Measurements from ENCODE around the gene MIS18A.

The MIS18A gene

DNA sequence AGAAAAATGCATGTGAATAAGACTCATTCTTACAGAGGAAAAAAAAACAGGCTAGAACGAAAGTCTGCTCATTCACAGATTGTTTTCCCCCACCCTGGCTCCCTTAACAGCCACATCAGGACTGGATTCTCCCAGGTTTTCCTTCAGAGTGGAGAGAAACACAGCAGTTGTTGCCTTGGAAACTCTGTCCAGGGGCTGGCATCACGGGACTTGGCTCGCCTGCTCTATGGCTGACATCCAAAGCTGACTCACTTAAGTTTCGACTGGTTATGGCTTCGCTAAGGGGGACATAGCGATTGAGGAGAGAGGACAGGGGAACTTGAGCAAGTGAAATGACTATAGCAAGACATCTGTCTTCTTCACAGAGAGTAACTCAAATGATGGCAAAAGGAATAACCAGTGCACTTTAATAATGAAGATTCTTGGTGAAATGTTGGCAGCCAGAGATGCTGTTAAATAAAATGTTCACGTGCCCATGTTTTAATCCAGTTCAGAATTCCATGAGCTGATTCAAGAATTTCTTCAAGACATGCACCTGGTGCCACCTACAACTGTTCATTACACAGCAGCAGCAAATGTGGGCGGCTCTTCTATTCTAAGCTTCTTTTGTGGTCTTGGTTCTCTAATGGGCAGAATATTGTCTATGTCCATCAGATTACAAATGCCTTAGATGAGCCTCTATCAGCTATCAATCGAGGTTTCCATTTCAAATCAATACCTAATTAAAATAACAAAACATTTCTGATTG, 21.8 kb downstream of the MIS18A start:
- peaks cover 27% of the 10 kb centered on the region for H3K4me1 ChIP-seq (ENCODE audit: control insufficient read depth, insufficient read depth, low read length)
- H3K9ac ChIP-seq (ENCODE audit: low read length in 2 of 2): peak overlapping the region in 1 of 2 donors; percentile 51
- H3K4me3 ChIP-seq (ENCODE audit: low read length in 2 of 2): peak overlapping the region in 1 of 2 donors; percentile 59
- H3K27ac ChIP-seq (ENCODE audit: low read length): peak overlapping the region; percentile 60
- H3K27me3 ChIP-seq (ENCODE audit: control insufficient read depth in 1 of 2, insufficient read depth in 2 of 2, low read length in 2 of 2): no peaks in the 10 kb centered on the region
- H3K36me3 ChIP-seq (ENCODE audit: control insufficient read depth in 2 of 2, insufficient read depth in 2 of 2, low read length in 2 of 2): no peaks in the 10 kb centered on the region
- H3K9me3 ChIP-seq (ENCODE audit: control insufficient read depth in 2 of 2, low read length in 2 of 2): no peaks in the 10 kb centered on the region

DNA sequence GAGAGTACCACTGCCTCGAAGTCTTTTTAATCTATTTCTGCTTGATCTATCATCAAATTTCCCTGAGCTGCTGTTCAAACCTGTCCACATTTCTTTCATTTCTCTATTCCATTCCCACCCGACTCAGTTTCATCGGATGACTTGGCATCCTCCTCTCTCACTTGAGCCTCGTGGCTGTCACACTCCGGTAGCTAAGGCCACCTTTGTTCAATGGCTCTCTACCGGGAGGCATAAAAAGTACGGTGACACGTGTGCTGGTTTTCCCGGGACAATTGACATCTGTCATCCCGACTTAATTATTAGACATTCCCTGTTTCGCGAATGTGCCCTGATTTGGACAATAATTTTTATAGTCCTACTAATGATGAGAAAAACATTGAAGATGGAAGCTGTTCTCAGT, 22.6 kb downstream of the MIS18A start:
- Histone ChIP-seq H3K27ac (ENCODE audit: low read length) (peak overlapping the region; percentile 60), H3K4me3 (ENCODE audit: low read length in 2 of 2) (no peak overlapping the region), H3K9ac (ENCODE audit: low read length in 2 of 2) (peak overlapping the region in 1 of 2 donors; percentile 51), H3K27me3 (ENCODE audit: control insufficient read depth in 1 of 2, insufficient read depth in 2 of 2, low read length in 2 of 2) (no peaks in the 10 kb centered on the region), H3K9me3 (ENCODE audit: control insufficient read depth in 2 of 2, low read length in 2 of 2) (no peaks in the 10 kb centered on the region), H3K36me3 (ENCODE audit: control insufficient read depth in 2 of 2, insufficient read depth in 2 of 2, low read length in 2 of 2) (no peaks in the 10 kb centered on the region), H3K4me1 (ENCODE audit: control insufficient read depth, insufficient read depth, low read length) (peaks cover 27% of the 10 kb centered on the region)

DNA sequence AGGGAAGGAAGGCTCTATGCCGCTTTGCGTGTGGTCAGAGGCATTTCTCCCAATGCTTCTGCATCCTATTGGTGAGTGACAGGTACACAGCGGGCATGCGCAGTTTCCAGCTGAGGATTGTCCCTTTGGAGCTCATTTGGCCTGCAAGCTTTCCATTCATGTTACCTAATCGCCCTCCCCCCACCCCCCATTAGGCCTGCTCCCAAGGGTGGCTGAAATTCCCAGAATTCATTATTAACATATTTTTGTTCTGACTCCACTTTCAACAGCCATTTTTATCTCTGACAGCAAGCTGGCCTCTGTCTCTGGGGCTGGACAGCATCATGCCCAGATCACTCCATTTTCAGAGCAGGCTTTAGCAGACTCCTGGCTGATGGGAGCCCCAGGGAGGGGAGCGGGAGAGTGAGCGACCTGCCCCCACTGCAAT, 25.6 kb downstream of the MIS18A start:
- peaks cover 24% of the 10 kb centered on the region for H3K4me1 ChIP-seq (ENCODE audit: control insufficient read depth, insufficient read depth, low read length)
- peak overlapping the region; percentile 22 to 43 for H3K4me3 ChIP-seq (ENCODE audit: low read length in 2 of 2)
- no peaks in the 10 kb centered on the region for H3K36me3 ChIP-seq (ENCODE audit: control insufficient read depth in 2 of 2, insufficient read depth in 2 of 2, low read length in 2 of 2)
- H3K27ac ChIP-seq (ENCODE audit: low read length): no peak overlapping the region
- no peak overlapping the region for H3K9ac ChIP-seq (ENCODE audit: low read length in 2 of 2)
- H3K9me3 ChIP-seq (ENCODE audit: control insufficient read depth in 2 of 2, low read length in 2 of 2): no peaks in the 10 kb centered on the region
- H3K27me3 ChIP-seq (ENCODE audit: control insufficient read depth in 1 of 2, insufficient read depth in 2 of 2, low read length in 2 of 2): no peaks in the 10 kb centered on the region

DNA sequence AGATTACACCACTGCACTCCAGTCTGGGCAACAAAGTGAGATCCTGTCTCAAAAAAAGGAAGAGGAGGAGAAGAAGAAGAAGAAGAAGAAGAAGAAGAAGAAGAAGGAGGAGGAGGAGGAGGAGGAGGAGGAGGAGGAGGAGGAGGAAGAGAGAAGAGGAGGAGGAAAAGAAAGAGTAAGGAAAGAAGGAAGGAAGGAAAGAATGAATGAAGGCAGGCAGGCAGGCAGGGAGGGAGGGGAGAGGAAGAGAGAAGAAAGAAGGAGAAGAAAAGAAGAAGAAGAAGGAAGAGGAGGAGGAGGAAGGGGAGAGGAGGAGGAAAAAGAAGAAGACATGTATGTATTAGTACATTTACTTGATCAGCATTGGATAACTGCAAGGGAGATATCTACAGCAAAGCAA, 26.7 kb downstream of the MIS18A start:
- H3K4me1 ChIP-seq (ENCODE audit: control insufficient read depth, insufficient read depth, low read length): peaks cover 22% of the 10 kb centered on the region
- no peak overlapping the region for H3K4me3 ChIP-seq (ENCODE audit: low read length in 2 of 2)

DNA sequence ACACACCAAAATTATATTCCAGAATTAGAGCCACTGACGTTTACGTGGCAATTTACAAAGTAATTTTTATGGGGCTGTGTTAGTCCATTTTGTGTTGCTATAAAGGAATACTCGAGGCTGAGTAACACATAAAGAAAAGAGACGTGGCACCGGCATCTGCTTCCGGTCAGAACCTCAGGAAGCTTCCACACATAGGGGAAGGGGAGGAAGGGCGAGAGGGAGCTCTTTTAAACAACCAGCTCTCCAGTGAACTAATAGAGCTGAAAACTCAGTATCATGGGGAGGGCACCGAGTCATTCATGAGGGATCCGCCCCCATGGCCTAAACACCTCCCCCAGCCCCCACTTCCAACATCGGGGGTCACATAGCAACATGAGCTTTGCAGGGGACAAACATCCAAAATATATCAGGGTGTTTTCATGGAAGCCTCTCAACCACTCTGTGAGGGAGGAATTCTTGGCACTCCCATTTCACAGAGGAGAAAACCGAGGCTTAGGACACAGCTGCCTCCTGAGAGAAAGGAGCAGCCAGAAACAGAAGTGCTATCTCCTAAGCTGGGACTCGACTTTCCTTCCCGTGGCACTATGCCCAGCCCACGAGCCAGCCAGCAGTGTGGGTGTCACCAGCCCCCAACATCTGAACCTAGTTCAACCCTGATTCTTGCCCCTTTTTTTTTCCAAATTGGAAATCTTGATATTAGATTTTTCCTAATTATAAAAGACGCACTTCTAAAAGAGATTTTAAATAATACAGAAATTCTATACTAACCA, 29.2 kb downstream of the MIS18A start:
- Histone ChIP-seq H3K9me3 (ENCODE audit: control insufficient read depth in 2 of 2, low read length in 2 of 2) (no peaks in the 10 kb centered on the region), H3K27me3 (ENCODE audit: control insufficient read depth in 1 of 2, insufficient read depth in 2 of 2, low read length in 2 of 2) (no peaks in the 10 kb centered on the region), H3K36me3 (ENCODE audit: control insufficient read depth in 2 of 2, insufficient read depth in 2 of 2, low read length in 2 of 2) (no peaks in the 10 kb centered on the region), H3K4me3 (ENCODE audit: low read length in 2 of 2) (no peak overlapping the region), H3K27ac (ENCODE audit: low read length) (no peak overlapping the region), H3K9ac (ENCODE audit: low read length in 2 of 2) (no peak overlapping the region), H3K4me1 (ENCODE audit: control insufficient read depth, insufficient read depth, low read length) (peaks cover 11% of the 10 kb centered on the region)

More for the DNA sequence above, 26.7 kb downstream of the MIS18A start:
- Histone ChIP-seq H3K27ac (ENCODE audit: low read length) (no peak overlapping the region), H3K27me3 (ENCODE audit: control insufficient read depth in 1 of 2, insufficient read depth in 2 of 2, low read length in 2 of 2) (no peaks in the 10 kb centered on the region), H3K9me3 (ENCODE audit: control insufficient read depth in 2 of 2, low read length in 2 of 2) (no peaks in the 10 kb centered on the region), H3K9ac (ENCODE audit: low read length in 2 of 2) (no peak overlapping the region), H3K36me3 (ENCODE audit: control insufficient read depth in 2 of 2, insufficient read depth in 2 of 2, low read length in 2 of 2) (no peaks in the 10 kb centered on the region)

DNA sequence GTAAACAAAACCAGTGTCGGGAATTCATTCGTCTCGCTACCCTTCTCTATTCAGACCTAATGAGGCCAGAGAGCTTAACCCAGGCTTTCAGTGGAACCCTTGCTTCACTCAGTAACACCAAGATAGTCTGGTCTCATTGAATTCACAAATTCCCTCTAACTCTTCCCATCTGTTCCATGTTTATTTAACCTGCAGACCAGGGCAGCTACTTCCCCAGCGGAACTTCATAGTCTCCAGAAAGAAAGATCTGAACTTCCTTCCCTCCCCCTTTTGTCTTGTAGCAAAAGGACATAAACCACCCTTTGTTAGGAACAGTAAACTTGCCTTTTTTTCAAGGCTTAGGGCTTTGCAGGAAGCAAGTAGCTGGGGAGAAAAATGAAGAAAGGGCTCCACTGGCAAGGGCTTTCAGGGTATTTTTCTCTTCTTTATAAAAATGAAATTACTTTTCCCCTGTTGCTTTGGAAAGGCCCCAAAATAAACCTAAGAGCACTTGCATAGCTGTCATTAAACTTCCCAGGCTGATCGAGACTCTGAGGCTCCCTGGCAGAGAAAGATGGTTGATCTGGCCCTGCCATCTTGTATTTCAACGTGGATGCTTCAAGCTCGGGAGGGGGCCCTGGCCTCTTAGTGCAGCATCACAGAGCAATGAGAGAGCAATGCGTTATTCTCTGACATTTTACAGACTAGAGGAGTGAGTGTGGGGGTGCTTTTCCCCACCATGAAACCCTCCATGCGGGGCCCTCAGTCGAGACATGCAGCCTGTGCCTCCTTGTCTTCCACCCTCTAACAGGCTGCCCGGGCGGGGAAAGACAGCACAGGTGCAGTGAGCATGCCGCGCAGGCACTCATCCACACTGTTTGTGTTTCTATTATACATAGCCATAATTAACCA, 30.0 kb downstream of the MIS18A start:
- Histone ChIP-seq H3K36me3 (ENCODE audit: control insufficient read depth in 2 of 2, insufficient read depth in 2 of 2, low read length in 2 of 2) (no peaks in the 10 kb centered on the region), H3K4me3 (ENCODE audit: low read length in 2 of 2) (no peak overlapping the region), H3K9me3 (ENCODE audit: control insufficient read depth in 2 of 2, low read length in 2 of 2) (no peaks in the 10 kb centered on the region), H3K27me3 (ENCODE audit: control insufficient read depth in 1 of 2, insufficient read depth in 2 of 2, low read length in 2 of 2) (no peaks in the 10 kb centered on the region), H3K9ac (ENCODE audit: low read length in 2 of 2) (no peak overlapping the region), H3K4me1 (ENCODE audit: control insufficient read depth, insufficient read depth, low read length) (peaks cover 11% of the 10 kb centered on the region), H3K27ac (ENCODE audit: low read length) (no peak overlapping the region)

DNA sequence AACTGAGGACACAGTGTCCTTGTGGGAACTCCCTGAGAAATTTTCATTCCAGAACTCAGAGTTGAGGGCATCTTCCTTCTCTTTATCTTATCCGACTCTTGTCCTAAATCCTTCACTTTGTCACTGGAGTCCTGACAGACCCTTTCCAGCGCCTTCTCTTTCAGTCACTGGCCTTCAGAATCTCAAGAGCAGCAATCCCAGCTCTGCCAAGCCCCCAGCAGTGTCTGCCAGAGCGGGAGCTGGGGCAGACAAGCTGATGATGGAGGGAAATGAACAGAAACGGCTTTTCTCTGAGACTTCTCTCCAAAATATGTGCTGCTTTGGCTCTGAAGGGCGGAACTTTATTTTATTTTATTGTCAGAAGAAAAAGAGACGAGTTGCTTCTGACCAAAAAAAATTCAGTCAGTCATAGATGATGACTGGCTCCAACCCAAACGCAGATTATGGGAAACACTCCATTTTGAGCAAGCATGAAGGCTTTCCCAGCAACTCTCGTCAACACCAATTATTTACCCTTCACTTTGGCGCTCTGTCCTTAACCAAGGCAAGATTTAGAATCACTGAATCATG, 32.2 kb downstream of the MIS18A start:
- Histone ChIP-seq H3K4me1 (ENCODE audit: control insufficient read depth, insufficient read depth, low read length) (no peaks in the 10 kb centered on the region), H3K9me3 (ENCODE audit: control insufficient read depth in 2 of 2, low read length in 2 of 2) (no peaks in the 10 kb centered on the region), H3K9ac (ENCODE audit: low read length in 2 of 2) (no peak overlapping the region), H3K27me3 (ENCODE audit: control insufficient read depth in 1 of 2, insufficient read depth in 2 of 2, low read length in 2 of 2) (no peaks in the 10 kb centered on the region), H3K36me3 (ENCODE audit: control insufficient read depth in 2 of 2, insufficient read depth in 2 of 2, low read length in 2 of 2) (no peaks in the 10 kb centered on the region), H3K27ac (ENCODE audit: low read length) (no peak overlapping the region), H3K4me3 (ENCODE audit: low read length in 2 of 2) (no peak overlapping the region)

DNA sequence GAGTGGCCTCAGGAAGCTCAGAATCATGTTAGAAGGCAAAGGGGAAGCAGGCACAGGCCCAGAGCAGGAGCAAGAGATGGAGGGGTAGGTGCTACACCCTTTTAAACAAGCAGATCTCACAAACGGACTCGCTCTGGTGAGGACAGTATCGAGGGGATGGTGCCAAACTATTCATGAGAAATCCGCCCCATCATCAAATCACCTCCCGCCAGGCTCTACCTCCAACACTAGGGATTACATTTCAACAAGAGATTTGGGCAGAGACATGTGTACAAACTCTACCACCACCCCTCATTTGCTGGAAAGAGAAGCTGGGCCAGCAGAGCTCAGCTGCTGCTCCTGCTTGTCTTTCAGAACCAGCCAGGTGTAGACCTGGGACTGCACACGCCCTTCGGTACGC, 32.9 kb downstream of the MIS18A start:
- H3K27ac ChIP-seq (ENCODE audit: low read length): no peak overlapping the region
- no peaks in the 10 kb centered on the region for H3K4me1 ChIP-seq (ENCODE audit: control insufficient read depth, insufficient read depth, low read length)
- no peaks in the 10 kb centered on the region for H3K9me3 ChIP-seq (ENCODE audit: control insufficient read depth in 2 of 2, low read length in 2 of 2)
- H3K36me3 ChIP-seq (ENCODE audit: control insufficient read depth in 2 of 2, insufficient read depth in 2 of 2, low read length in 2 of 2): no peaks in the 10 kb centered on the region
- no peak overlapping the region for H3K9ac ChIP-seq (ENCODE audit: low read length in 2 of 2)
- H3K4me3 ChIP-seq (ENCODE audit: low read length in 2 of 2): no peak overlapping the region
- H3K27me3 ChIP-seq (ENCODE audit: control insufficient read depth in 1 of 2, insufficient read depth in 2 of 2, low read length in 2 of 2): no peaks in the 10 kb centered on the region

DNA sequence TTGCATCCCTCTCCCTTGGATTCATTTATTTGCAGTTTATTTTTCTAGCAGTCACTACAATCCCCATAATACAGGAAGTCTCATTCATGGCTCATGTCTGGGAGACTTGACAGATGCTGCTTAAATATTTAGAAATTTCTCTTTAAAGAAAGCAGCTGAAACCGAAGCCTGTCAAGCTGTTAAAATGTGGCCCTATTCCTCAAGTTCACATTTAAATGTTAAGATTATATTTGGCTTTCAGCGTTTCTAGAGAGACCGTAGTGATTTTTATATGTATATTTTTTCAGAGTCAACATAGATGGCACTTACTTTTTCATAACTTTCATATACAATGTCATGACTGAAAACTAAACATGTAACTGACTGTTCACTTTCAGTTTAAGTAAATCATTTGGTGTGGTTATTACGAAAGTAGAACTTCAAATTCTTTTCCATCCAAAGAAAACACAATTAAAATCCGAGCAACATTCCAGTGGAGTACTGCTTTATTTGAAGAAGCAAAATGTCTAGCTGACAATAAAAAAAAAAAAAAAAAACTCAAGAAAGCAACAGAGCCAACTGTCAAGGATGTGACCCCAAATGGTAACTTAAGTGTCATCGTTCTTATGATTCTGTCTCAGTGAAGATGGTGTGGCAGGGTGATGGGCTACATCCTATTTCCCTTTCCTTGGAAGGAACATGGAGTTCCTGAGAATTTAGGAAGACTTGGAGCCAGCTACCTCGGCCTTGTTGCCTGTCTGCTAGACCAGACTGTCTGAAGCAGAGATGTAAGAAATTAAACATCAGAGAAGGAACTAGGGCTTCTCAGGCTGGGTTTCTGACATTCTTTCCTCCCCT, 37.8 kb downstream of the MIS18A start:
- Histone ChIP-seq H3K36me3 (ENCODE audit: control insufficient read depth in 2 of 2, insufficient read depth in 2 of 2, low read length in 2 of 2) (no peaks in the 10 kb centered on the region), H3K9ac (ENCODE audit: low read length in 2 of 2) (no peak overlapping the region), H3K27me3 (ENCODE audit: control insufficient read depth in 1 of 2, insufficient read depth in 2 of 2, low read length in 2 of 2) (no peaks in the 10 kb centered on the region), H3K4me1 (ENCODE audit: control insufficient read depth, insufficient read depth, low read length) (no peaks in the 10 kb centered on the region), H3K9me3 (ENCODE audit: control insufficient read depth in 2 of 2, low read length in 2 of 2) (no peaks in the 10 kb centered on the region), H3K27ac (ENCODE audit: low read length) (no peak overlapping the region), H3K4me3 (ENCODE audit: low read length in 2 of 2) (peak overlapping the region in 1 of 2 donors; percentile 29)

Measured in stomach smooth muscle (tissue), 2 donors.